ENCODE measurements around the gene FAM20C.

The FAM20C gene

DNA sequence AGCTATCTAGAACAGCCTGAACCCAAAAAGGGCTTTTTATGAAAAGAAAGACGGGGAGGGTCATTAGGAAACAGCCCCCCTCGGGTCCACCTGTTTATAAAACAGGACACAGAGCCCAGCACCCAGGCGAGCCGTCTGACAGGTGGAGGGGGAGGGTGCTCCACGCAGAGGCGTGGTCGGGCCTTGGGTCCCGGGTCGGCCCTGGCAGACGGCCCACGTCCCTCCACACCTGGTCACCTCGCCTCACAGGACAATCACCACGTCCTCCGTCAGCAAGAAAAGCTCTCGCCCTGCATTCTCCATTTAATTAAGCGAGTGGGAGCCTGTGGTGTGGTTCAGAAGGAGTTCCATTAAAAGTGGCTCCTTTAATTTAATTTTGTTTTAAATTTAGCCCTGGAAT is 55.3 kb downstream of the FAM20C start:
- no peak for DNase-seq

DNA sequence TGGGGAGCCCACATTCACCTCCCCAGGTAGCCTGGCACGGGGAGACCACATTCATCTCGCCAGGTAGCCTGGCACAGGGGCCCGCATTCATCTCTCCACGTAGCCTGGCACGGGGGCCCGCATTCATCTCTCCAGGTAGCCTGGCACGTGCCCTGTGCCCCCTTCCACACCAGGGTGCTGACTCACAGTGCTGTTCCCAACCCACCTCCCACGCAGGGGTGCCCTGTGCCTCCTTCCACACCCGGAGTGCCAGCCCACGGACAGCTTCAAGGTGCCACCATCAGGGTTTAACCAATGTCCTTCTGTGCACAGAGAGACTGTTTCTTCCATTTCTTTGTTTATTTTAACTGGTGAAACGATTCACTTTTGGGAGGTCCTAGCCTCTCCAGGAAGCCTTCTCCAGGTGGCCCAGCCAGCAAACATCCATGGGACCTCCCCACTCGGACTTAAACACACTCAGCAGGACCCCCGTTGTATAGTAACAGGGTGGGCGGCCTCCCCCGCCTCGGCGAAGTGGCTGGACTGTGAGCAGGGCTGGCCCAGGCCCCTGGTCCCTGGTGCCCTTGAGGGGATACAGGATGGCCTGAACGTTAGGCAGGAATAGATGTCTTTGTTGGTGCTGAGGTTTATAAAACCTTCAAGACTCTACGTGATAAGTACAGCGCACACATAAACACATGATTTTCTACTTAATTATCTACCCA is 56.5 kb downstream of the FAM20C start:
- no peak for DNase-seq

DNA sequence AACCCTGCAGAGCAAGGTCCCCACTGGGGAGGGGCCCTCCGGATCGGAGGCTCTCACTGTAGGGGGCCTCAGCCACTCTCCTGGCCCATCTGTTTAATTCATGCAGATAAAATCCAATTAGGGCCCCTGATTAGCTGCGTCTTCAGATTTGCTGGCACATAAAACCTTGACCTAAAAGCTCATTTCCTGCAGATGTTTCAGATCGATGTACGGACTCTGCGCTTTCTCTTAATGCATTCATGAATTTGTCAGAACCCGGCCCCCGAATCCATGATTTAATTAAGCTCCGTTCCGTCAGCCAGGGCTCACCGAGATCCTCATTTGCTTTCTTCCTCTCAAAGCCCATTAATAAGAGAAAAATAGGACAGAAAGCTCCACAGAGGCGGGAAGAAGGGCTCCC is 57.6 kb downstream of the FAM20C start:
- no peak for DNase-seq

DNA sequence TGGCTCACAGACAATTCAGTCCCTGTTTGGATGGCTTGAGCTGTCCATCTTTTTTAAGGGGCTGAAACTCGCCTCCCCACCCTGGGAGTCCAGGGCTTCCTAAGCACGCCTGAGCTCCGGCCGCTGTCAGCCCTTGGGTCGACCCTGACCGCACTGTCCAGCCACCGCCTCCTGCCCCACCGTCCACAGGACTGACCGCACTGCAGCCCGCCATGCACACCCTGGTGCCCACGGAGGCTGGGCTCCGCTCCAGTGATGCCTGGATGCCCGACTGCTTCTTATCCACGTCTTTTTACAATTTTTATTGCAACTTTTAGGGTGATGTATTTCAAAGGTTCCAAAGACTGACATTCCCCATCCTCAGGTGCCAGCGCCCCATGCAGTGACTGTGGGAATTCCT is 58.2 kb downstream of the FAM20C start:
- DNase-seq = no peak

DNA sequence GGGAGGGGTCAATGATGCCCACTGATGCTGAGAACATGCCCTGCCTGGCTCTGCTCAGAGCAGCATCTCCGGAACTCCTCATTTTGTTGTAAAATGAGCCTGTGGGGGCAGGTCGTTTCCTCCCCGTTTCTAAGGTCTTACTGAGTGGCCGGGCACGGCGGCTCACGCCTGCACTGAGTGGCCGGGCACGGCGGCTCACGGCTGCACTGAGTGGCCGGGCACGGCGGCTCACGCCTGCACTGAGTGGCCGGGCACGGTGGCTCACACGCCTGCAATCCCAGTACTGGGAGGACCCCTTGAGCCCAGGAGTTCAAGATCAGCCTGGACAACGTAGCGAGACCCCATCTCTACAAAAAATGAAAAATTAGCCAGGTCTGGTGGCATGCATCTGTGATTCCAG is 58.6 kb downstream of the FAM20C start:
- no peak for DNase-seq

DNA sequence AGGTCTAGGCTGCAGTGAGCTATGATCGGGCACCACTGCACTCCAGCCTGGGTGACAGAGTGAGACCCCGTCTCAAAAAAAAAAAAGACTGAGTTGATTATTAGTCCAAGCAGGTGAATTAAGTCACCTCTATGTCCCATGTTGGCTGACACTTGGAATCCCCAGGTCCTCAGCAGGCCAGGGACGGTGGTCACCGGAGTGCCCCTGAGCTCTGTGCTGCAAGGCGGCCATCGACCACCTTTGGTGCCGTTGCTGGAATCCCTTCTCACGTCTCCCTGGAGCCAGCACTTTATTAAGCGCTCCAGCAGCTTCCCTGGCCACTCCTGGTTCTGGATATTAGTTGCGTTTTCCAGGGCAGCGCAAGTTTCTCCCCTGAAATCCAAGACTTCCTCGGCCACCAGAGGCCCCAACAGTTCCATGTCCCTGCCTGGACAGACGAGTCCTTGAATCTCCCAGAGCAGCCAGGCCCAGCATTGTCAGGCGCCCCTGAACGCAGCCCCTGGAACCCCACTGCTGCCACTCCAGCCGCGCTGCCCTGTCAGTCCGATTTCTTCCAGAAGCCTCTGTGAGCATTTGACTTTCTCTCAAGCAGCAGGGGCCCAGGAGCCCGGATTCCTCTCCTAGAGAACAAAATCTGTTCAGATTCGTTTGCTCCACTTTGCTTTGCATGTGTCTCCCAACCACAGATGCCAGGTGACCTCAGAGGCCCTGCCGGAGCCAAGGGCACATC is 59.2 kb downstream of the FAM20C start:
- no peak for DNase-seq

DNA sequence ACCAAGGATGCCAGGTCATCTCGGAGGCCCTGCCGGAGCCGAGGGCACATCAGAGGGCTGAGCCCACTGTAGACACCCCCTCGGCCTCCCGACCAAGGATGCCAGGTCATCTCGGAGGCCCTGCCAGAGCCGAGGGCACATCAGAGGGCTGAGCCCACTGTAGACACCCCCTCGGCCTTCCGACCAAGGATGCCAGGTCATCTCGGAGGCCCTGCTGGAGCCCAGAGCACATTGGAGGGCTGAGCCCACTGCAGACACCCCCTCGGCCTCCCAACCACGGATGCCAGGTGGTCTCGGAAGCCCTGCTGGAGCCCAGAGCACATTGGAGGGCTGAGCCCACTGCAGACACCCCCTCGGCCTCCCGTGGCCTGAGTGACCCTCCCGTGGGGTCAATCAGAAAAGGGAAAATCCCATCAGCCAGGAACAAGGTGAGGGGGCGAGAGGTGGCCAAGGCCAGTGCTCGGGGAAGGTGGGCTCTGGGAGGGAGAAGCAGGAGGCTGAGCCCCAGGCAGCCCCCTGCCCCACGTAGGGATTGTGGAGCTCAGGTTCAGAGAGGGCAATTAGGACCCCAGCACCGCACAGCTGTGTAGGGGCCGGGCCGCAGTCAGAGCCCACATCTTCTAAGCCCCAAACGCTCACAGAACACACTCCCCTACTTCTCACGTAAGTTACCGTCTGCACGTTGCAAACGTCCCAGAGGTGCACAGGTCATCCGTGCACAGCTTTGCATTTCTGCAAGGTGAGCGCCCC is 60.0 kb downstream of the FAM20C start:
- DNase-seq = no peak

DNA sequence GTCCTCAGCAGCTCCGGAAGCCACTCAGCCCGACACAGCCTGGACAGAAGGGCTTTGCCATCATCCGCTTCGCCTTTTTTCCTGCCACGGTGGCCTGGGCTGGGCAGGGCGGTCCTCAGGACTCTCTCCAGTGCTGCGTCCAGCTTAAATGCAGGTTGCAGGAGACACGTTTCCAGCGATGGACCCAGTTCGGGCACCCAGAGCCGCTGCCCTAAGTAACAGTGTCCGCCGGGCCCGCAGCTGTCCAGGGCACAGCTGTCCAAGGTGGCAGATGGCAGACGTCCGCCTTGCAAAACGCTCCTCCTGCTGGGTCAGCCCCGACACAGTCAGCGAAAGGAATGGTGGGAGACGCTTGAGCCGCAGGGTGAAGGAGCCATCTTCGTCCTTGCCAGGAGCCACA is 60.6 kb downstream of the FAM20C start:
- no peak for DNase-seq

DNA sequence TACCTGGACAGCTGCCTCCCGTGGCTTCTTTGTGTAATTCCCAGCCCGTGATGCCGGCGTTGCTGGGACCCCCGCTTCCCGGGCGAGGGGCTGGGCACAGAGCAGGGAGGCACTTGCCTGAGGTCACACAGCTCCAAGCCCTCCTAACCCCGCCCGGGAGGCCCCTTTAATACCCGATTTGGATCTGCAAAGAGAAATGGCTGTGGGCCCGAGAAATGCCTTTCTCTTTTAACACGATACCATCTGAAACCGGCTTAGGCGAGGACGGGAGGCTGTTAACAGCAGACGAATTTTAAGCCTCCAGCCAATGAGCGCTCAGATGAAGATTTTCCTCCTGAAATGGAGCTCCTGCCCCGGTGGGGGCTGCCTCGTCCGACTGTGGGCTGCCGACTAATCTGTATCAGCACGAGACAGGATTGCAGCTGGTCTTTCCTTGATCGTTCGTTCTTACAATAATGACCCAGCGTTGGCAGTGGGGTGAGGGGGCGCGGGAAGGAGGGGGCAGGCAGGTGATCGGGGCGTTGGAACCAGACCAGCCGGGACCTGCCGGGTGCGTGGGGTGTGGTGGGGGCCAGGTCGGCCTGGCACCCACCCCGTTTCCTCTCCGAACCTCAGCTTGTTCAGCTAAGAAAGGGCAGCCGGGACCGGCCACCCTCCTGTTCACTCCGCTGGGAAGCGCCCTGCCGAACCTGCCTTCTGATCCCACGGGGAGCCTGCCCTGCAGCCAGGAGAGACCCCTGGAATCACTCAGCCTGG is 61.4 kb downstream of the FAM20C start:
- no peak for DNase-seq

DNA sequence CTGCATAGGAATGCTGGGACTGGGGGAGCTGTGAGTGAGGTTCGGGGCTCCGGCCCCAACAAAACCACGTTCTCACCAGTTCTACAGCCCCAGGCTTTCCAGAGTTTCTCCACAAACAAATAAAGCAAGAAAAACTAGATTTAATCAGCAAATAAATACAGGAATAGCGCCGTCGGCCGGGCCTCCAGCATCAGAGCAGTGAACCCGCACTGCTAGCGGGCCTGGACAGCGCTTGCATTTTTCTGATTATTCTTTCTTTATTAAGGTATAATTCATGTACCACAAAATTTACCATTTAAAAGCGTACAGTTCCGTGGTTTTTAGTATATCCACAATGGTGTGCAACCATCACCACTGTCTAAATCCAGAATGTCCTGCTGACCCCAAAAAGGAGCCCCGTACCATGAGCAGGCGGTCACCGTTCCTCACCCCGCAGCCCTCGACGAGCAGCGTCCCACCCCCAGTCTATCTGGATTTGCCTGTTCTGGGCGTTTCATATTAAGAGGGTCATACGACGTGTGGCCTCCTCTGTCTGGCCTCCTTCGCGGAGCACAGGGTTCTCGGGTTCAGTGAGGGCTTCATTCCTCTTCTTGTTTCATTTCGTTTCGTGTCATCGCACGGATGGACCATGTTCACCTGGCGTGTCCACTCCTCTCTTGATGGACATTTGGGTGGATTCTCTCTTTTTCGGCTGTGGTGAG is 62.1 kb downstream of the FAM20C start:
- no peak for DNase-seq

DNA sequence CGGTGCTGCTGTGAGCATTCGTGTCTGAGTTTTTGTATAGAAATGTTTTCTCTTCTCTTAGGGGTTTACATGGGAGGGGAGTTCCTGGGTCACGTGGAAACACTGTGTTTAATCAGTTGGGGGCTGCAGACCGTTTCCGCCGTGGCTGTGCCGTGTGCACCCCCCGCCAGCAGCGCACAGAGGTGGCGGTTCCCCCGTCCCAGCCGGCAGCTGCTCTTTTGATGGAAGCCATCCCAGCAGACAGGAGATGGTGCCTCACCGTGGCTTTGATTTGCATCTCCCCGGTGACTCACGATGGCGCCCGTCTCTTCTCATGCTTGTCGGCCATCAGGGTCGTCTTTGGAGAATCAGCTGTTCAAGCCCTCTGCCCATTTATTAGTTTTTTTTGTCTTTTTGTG is 62.7 kb downstream of the FAM20C start:
- no peak for DNase-seq

DNA sequence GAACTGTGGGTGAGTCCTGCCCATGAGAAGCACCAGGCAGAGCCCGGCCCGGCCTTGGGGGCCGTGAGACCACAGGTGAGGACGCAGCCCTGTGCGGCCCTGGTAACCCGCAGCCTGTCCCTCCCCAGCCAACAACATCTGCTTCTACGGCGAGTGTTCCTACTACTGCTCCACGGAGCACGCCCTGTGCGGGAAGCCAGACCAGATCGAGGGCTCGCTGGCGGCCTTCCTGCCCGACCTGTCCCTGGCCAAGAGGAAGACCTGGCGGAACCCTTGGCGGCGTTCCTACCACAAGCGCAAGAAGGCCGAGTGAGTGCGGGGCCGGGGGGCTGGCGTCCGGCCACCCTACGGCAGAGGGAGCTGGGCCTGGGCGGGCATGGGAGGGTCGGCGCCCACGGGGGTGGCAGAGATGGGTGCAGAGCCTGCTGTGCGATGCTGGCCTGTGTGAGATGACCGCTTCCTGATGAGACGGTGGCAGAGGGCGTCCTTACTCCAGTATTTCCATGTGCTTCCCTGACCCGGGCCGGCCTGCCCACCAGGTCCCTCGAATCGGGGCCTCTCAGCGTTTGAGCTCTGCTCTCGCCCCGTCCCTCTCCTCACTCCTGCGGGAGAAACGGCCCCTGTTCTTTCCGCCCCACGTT is 63.5 kb downstream of the FAM20C start:
- no peak for DNase-seq

DNA sequence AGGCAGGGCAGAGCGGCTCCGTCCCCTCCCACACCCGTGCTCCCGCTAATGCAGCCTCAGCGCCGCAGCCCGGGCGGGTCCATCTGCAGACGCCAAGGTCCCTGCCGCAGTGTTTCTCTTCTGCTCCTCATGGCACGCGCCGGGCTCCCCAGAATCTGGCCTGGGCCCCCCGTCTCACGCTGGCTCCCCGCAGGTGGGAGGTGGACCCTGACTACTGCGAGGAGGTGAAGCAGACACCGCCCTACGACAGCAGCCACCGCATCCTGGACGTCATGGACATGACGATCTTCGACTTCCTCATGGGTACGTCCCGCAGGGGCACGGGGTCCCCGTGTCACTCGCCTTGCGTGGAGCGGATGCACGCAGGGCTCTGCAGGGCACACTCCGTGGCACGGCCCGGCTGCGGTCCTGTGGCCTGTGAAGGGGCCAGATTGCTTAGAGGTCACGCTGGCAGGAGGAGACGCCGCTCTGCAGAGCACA is 64.1 kb downstream of the FAM20C start:
- DNase-seq = no peak

DNA sequence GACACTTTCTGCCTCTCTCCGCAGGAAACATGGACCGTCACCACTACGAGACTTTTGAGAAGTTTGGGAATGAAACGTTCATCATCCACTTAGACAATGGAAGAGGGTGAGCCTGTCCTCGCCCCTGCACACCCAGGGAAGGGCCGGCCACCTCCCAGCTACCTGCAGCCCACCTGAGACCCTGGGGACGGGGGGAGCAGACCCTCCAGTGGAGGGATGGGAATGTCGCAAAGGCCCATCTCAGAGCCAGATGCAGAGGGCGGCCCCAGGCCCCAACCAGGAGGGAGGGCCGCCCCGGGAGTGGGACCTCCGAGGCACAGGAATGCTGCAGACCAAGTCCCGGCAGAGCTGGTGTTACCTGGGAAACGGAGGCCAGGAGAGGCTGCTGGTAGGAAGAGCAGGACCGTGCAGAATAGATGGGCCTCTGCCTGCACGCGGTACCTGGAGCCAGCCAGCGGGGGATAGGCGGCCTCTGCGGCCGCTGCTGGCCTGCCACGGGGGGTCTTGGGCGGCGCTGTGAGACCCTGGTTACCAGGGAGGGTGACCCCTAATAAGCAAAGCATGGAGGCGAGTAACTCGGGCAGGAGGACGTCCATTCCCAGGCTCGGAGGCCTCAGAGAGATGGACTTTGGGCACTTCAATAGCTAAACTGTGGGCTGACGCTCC is 64.7 kb downstream of the FAM20C start:
- no peak for DNase-seq

DNA sequence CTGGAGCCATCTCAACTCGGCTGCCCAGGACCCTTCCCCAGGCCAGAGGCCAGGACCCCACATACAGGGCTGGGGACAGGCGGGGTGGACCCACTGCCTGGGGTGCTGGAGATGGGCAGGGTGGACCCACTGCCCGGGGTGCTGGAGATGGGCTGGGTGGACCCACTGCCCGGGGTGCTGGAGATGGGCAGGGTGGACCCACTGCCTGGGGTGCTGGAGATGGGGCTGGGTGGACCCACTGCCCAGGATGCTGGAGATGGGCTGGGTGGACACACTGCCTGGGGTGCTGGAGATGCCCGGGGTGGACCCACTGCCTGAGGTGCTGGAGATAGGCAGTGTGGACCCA is 65.2 kb downstream of the FAM20C start:
- DNase-seq = no peak

DNA sequence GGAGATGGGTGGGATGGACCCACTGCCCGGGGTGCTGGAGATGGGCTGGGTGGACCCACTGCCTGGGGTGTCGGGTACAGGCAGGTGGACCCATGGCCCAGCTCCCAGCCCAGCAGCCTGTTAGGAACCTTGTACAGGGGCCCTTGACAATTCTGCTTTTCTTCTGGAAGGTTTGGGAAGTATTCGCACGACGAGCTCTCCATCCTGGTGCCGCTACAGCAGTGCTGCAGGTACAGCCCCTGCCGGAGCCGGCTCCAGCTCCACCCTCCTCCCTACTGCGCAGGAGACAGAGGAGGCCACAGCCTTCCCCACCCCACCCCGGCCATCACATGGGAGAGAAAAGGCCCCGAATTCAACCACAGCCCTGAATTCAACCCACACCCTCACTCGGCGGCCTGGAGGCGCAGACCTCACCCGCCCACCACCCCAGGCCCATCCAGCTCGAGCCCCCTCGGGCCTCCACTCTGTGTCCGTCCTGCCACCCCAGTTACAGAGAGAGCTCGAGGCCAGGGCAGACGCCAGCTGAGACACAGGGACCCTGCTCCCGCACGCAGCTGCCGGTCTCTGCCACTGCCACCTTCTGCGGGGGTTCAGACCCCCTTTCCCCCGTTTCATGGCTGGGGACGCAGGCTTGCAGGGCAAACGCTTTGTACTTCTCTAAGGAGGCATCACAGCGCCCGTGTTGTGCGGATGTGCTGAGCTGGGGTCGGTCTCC is 66.3 kb downstream of the FAM20C start:
- DNase-seq = no peak

DNA sequence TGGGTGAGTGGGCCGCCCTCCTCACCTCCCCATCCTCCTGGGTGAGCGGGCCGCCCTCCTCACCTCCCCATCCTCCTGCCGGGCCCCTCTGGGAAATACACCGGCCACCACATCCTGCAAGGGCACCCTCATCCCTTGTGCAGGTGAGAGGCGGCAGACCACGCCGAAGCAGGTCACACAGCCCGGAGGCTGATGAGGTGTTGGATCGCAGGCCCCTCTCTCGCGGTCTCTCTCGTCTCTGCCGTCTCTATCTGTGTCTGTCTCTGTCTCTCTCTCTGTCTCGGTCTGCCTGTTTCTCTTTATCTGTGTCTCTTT is 66.8 kb downstream of the FAM20C start:
- DNase-seq = no peak

DNA sequence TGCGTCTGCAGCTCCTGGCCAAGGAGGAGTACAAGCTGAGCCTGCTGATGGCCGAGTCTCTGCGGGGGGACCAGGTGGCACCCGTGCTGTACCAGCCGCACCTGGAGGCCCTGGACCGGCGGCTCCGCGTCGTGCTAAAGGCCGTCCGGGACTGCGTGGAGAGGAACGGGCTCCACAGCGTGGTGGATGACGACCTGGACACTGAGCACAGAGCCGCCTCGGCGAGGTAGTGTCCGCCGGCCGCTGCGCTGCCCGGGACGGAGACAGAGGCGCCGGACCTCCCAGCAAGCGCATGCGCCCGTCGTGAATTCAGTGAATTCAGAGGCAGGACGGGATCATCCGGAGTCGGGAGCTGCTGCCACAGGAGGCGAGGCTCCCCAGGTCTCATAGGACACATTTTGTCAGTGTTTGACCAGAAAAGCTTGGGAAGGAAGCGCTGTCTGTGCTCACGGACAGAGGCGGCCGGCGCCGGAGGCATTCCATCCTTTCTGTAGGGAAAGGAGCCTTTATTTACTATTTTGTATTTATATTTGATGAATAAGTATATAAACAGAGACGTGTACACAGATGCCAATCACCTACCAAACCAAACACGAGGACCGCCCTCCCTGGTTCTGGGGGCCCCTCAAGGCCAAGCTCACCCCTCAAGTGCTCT is 67.5 kb downstream of the FAM20C start:
- no peak for DNase-seq

DNA sequence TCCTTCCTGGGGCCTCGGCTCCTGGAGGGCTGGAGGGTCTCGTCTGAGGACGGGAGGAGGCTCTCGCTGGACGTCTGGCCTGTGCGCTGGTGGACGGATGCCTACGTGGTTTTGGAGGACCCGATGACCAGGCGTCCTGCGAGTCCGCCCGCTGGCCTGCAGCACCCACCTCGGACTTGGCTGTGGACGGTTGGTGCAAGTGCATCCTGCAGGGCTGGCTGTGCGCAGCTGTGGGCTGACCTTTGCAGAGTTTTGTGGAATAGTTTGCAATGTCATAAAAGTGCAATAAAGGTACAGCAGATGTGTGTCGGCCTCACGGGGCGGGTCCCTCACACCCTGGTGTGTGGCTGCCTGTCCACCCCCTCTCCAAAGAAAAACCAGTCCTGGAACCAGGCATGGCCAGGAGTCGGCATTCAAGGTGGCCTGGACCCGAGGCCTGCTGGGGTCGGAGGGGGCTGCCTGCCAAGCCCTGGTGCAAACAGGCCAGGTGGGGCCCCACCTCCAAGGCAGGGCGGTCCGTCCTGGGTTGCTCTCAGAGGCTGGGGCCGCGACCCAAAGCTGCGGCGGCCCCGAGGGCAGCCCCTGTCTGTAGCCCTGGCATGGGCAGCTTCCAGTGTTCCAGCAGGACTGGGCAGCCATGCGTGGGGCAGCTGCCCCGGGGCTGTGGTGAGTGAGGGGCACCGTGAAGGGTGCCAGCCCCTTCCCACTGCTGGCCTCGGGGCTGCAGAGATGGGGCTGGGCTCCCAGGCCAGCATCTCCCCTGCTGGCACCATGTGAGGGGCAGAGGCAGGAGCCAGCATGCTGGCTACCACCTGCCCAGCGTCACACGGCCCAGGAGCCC is 68.3 kb downstream of the FAM20C start:
- DNase-seq = no peak
